GM23338 (cell line): ENCODE data around the gene CLIP1. TPM values are rescaled to one million over a fixed set of nuclear protein-coding genes. Genes with fewer than 3 reads are reported as not detected.

Source experiments
- ATAC-seq: fragments of 200-7000 bp; cut with Tn5 transposase; 3 replicates; pipeline ENCODE4 v1.9.1; 2020
- DNase-seq: peaks from one replicate; pipeline ENCODE4 v3.0.0-alpha.2; 2015; ENCODE audit warnings: low spot score
- H2AFZ ChIP-seq: fragments of 200-600 bp; sonication (generic); 2 replicates; pipeline ENCODE4 v1.8.0; 2016; ENCODE audit warnings: antibody characterized with exemption, mild to moderate bottlenecking, moderate library complexity
- H3F3A ChIP-seq: fragments of 200-600 bp; sonication (generic); replicated peaks from 2 replicates; pipeline ENCODE4 v1.8.0; 2017; ENCODE audit warnings: antibody characterized with exemption, mixed run types, low read depth
- H3K27ac ChIP-seq: fragments of 200-600 bp; sonication (generic); 2 replicates; pipeline ENCODE4 v1.6.1; 2016; ENCODE audit warnings: low read depth
- H3K27me3 ChIP-seq: fragments of 200-600 bp; sonication (generic); 2 replicates; pipeline ENCODE4 v1.8.0; 2016; ENCODE audit warnings: mild to moderate bottlenecking, mixed run types, moderate library complexity; ENCODE audit not compliant: insufficient read depth
- H3K36me3 ChIP-seq: fragments of 200-600 bp; sonication (generic); 2 replicates; pipeline ENCODE4 v1.8.0; 2016; ENCODE audit warnings: mild to moderate bottlenecking; ENCODE audit not compliant: insufficient read depth
- H3K4me1 ChIP-seq: fragments of 200-600 bp; sonication (generic); 2 replicates; pipeline ENCODE4 v1.8.0; 2016; ENCODE audit warnings: mild to moderate bottlenecking, moderate library complexity; ENCODE audit not compliant: insufficient read depth
- H3K4me2 ChIP-seq: fragments of 200-600 bp; sonication (generic); 2 replicates; pipeline ENCODE4 v1.7.1; 2017; ENCODE audit warnings: mixed run types
- H3K4me3 ChIP-seq: fragments of 200-600 bp; sonication (generic); 2 replicates; pipeline ENCODE4 v1.6.1; 2016; ENCODE audit warnings: mixed run types
- H3K79me2 ChIP-seq: fragments of 200-600 bp; sonication (generic); replicated peaks from 2 replicates; pipeline ENCODE4 v1.8.0; 2017; ENCODE audit warnings: mild to moderate bottlenecking; ENCODE audit not compliant: insufficient read depth
- H3K9me2 ChIP-seq: fragments of 200-600 bp; sonication (generic); 2 replicates; pipeline ENCODE4 v1.8.0; 2017; ENCODE audit not compliant: insufficient read depth
- H4K20me1 ChIP-seq: fragments of 200-600 bp; sonication (generic); replicated peaks from 2 replicates; pipeline ENCODE4 v1.8.0; 2017; ENCODE audit warnings: mild to moderate bottlenecking; ENCODE audit not compliant: insufficient read depth
- H3K27ac Mint-ChIP-seq: 2 replicates; pipeline ENCODE4 v1.8.0; 2020; ENCODE audit warnings: inconsistent platforms, mild to moderate bottlenecking, moderate library complexity, mixed read lengths
- H3K27me3 Mint-ChIP-seq: 3 replicates; pipeline ENCODE4 v1.8.0; 2022; ENCODE audit warnings: low read depth, mild to moderate bottlenecking, moderate library complexity, mixed read lengths, inconsistent platforms; ENCODE audit not compliant: insufficient read depth, poor library complexity
- H3K36me3 Mint-ChIP-seq: 3 replicates; pipeline ENCODE4 v1.8.0; 2021; ENCODE audit warnings: low read depth, mild to moderate bottlenecking, inconsistent platforms, moderate library complexity, mixed read lengths
- H3K4me1 Mint-ChIP-seq: 3 replicates; pipeline ENCODE4 v1.8.0; 2020; ENCODE audit warnings: mild to moderate bottlenecking, inconsistent platforms, mixed read lengths
- H3K4me3 Mint-ChIP-seq: 3 replicates; pipeline ENCODE4 v1.8.0; 2021; ENCODE audit warnings: moderate library complexity, mild to moderate bottlenecking, inconsistent platforms, mixed read lengths
- H3K9me3 Mint-ChIP-seq: 3 replicates; pipeline ENCODE4 v1.8.0; 2020; ENCODE audit warnings: moderate library complexity, mild to moderate bottlenecking, inconsistent platforms, mixed read lengths
- CREB1 ChIP-seq: fragments of 250-450 bp; sonication (Bioruptor Pico); IDR thresholded peaks from 2 replicates; pipeline ENCODE4 v1.5.0; 2020; ENCODE audit warnings: low read depth, mild to moderate bottlenecking, moderate library complexity
- EZH2 ChIP-seq: fragments of 200-600 bp; sonication (generic); IDR thresholded peaks from one replicate; pipeline ENCODE4 v1.8.0; 2017; ENCODE audit warnings: antibody characterized with exemption, mild to moderate bottlenecking, low read depth; ENCODE audit not compliant: unreplicated experiment
- EZH2phosphoT487 ChIP-seq: fragments of 200-600 bp; sonication (generic); IDR thresholded peaks from one replicate; pipeline ENCODE4 v1.8.1; 2018; ENCODE audit warnings: antibody characterized with exemption; ENCODE audit not compliant: unreplicated experiment
- JUNB ChIP-seq: IDR thresholded peaks from one replicate; pipeline ENCODE4 v1.6.1; 2016; ENCODE audit warnings: antibody characterized with exemption; ENCODE audit not compliant: unreplicated experiment
- NANOG ChIP-seq: IDR thresholded peaks from 2 replicates; pipeline ENCODE4 v1.6.1; 2016; ENCODE audit warnings: antibody characterized with exemption, borderline replicate concordance
- POLR2AphosphoS5 ChIP-seq: IDR thresholded peaks from 2 replicates; pipeline ENCODE4 v1.6.1; 2016; ENCODE audit warnings: antibody characterized with exemption, low read depth
- STAT1 ChIP-seq: IDR thresholded peaks from one replicate; pipeline ENCODE4 v1.6.1; 2016; ENCODE audit warnings: antibody characterized with exemption; ENCODE audit not compliant: unreplicated experiment
- ZNF114 ChIP-seq: fragments of 250-450 bp; sonication (Bioruptor Pico); IDR thresholded peaks from 2 replicates; pipeline ENCODE4 v1.5.0; 2020; ENCODE audit warnings: mild to moderate bottlenecking, moderate library complexity
- ZNF331 ChIP-seq: fragments of 250-450 bp; sonication (Bioruptor Pico); IDR thresholded peaks from 2 replicates; pipeline ENCODE4 v1.5.0; 2020; ENCODE audit warnings: low read depth, mild to moderate bottlenecking, moderate library complexity
- polyA plus RNA-seq: library from polyadenylated mRNA; unstranded; fragments of >200 nt; fragmentation: Nextera tagmentation; extraction: Ambion mirVana; gene quantifications from 2 replicates; pipeline ENCODE4 v1.2.1, GENCODE V29; 2016
- total RNA-seq: library from RNA; depleted of rRNA; stranded (reverse); fragments of >200 nt; shearing (Covaris generic); gene quantifications from 2 replicates; pipeline ENCODE4 v1.2.3, GENCODE V29; 2014
- TF ChIP-seq, protein P1 (sequence below): IDR thresholded peaks from one replicate; pipeline ENCODE4 v1.6.1; 2018; ENCODE audit warnings: antibody characterized with exemption; ENCODE audit not compliant: unreplicated experiment
- TF ChIP-seq, protein P2 (sequence below): IDR thresholded peaks from 2 replicates; pipeline ENCODE4 v1.6.1; 2016; ENCODE audit warnings: antibody characterized with exemption

Gene CLIP1
- total and polyA plus RNA-seq, 2 experiments from 2014 or later: 11.5 to 21.1 TPM

DNA sequence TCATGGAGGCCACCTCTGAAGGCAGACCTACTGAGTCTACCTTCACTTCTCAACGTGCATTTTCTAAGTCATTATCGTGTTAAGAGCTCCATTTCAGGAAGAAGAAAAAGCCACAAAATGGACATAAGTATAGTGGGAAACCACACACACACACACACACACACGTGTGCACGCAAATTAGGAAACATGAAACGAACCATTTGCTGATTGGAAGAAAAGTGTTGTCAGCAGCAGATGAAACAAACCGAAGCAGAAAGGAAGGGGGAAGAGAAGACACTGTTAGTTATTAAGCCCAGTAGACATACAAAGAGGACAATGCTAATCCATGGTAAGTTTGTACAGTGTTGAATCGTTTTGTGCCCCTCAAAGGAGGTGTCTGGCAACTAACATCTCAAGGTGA is 146.2 kb downstream of the CLIP1 start (continued):
- TF ChIP-seq, protein P1, sequence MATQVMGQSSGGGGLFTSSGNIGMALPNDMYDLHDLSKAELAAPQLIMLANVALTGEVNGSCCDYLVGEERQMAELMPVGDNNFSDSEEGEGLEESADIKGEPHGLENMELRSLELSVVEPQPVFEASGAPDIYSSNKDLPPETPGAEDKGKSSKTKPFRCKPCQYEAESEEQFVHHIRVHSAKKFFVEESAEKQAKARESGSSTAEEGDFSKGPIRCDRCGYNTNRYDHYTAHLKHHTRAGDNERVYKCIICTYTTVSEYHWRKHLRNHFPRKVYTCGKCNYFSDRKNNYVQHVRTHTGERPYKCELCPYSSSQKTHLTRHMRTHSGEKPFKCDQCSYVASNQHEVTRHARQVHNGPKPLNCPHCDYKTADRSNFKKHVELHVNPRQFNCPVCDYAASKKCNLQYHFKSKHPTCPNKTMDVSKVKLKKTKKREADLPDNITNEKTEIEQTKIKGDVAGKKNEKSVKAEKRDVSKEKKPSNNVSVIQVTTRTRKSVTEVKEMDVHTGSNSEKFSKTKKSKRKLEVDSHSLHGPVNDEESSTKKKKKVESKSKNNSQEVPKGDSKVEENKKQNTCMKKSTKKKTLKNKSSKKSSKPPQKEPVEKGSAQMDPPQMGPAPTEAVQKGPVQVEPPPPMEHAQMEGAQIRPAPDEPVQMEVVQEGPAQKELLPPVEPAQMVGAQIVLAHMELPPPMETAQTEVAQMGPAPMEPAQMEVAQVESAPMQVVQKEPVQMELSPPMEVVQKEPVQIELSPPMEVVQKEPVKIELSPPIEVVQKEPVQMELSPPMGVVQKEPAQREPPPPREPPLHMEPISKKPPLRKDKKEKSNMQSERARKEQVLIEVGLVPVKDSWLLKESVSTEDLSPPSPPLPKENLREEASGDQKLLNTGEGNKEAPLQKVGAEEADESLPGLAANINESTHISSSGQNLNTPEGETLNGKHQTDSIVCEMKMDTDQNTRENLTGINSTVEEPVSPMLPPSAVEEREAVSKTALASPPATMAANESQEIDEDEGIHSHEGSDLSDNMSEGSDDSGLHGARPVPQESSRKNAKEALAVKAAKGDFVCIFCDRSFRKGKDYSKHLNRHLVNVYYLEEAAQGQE: no peak
- TF ChIP-seq EZH2 (no peak), ZNF114 (CRISPR knock-in tag) (no peak), STAT1 (no peak)

DNA sequence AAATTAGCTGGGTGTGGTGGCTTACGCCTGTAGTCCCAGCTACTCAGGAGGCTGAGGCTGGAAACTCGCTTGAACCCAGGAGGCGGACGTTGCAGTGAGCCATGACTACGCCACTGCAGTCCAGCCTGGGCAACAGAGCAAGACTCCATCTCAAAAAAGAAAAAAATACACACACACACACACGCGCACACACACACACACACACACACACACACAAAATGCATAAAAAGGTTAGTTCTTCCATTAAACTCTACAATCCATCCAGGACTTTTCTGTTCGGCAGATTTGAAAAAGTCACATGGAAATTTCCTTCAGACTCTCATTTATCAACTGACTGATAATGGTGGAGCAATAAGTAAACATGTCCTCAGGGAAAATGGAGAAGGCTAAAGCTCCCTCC is 147.0 kb downstream of the CLIP1 start:
- Histone ChIP-seq H4K20me1 (no peaks in the 10 kb centered on the region), H3K79me2 (no peaks in the 10 kb centered on the region), H2AFZ (no peak overlapping the region), H3K27me3 (no peaks in the 10 kb centered on the region), H3F3A (no peaks in the 10 kb centered on the region), H3K36me3 (no peaks in the 10 kb centered on the region; the same call in 1 of the 2 replicates), H3K4me3 (no peak overlapping the region), H3K9me2 (no peaks in the 10 kb centered on the region), H3K4me2 (no peak overlapping the region), H3K27ac (no peak overlapping the region), H3K4me1 (no peaks in the 10 kb centered on the region)
- no peaks in the 10 kb centered on the region for H3K9me3 Mint-ChIP-seq
- no peaks in the 10 kb centered on the region for H3K27me3 Mint-ChIP-seq
- DNase-seq (no peak), ATAC-seq (no peak)
- no peaks in the 10 kb centered on the region for H3K36me3 Mint-ChIP-seq
- H3K4me3 Mint-ChIP-seq: no peak overlapping the region
- no peaks in the 10 kb centered on the region; the same call in 2 of the 3 replicates for H3K4me1 Mint-ChIP-seq
- H3K27ac Mint-ChIP-seq: peak overlapping the region; percentile 66; the same call in 1 of the 2 replicates
- TF ChIP-seq ZNF114 (CRISPR knock-in tag): no peak
- TF ChIP-seq STAT1: no peak
- no peak for TF ChIP-seq NANOG
- no peak for TF ChIP-seq JUNB
- no peak for TF ChIP-seq ZNF331 (CRISPR knock-in tag)
- TF ChIP-seq, protein P2, sequence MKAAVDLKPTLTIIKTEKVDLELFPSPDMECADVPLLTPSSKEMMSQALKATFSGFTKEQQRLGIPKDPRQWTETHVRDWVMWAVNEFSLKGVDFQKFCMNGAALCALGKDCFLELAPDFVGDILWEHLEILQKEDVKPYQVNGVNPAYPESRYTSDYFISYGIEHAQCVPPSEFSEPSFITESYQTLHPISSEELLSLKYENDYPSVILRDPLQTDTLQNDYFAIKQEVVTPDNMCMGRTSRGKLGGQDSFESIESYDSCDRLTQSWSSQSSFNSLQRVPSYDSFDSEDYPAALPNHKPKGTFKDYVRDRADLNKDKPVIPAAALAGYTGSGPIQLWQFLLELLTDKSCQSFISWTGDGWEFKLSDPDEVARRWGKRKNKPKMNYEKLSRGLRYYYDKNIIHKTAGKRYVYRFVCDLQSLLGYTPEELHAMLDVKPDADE: no peak
- no peak for TF ChIP-seq CREB1 (CRISPR knock-in tag)
- TF ChIP-seq POLR2AphosphoS5: no peak
- no peak for TF ChIP-seq EZH2
- TF ChIP-seq, protein P1: no peak
- TF ChIP-seq EZH2phosphoT487: no peak
